ENCODE data around the gene CLN6.

The CLN6 gene

DNA sequence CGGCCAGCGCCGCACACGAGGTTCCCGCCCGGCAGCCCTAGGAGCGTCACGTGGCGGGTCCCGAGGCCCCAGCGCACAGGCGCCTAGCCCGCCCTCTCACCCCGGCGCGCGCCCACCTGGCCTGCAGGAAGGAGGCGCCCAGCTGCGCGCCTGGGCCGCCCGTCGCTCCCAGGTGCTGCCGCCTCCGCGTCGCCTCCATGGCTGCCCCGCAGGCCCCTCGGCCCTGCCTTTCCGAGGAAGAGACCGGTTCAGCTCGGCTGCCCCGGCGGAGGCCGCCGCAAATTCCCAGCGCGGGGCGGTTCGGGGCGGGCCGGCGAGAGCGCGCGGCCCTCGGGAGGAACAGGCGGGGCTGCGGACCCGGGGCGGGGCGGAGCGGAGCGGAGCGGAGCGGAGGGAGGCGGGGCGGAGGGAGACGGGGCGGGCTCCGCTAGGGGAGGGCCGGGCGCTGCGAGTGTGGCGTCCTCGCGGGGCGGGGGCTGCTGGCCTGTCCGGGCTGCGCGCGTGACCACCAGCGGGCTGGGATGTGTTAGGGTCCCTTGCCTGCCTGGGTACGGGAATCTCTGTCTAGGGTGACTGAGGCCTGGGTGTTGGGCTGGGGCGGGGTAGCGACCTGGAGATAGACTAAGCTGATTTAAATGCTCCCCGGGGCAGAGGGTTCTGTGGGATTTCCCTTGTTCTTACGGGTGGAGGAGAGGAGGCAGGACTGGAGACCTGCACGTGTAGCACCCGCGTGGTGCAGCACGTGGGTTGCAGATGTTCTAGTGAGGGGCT is at the start of gene CLN6:
Gene CLN6 (minus strand): TSS at position 343 of the 771 bp plus-strand sequence. CDS start 144 bp downstream, at position 199.
- Histone ChIP-seq H3K27ac (ENCODE audit: low read length) (peak within 1 kb of the TSS; percentile 39), H3K4me1 (ENCODE audit: insufficient read depth, low read length) (peaks cover 11% of the 10 kb centered on the region), H3K9ac (ENCODE audit: low read depth, low read length) (peak within 1 kb of the TSS; percentile 87), H3K36me3 (ENCODE audit: insufficient read depth, low read depth, low read length) (no peaks in the 10 kb centered on the region; the same call in 1 of the 2 replicates), H3K9me3 (ENCODE audit: insufficient read depth, low read depth, low read length) (no peaks in the 10 kb centered on the region), H3K4me3 (ENCODE audit: low read length) (peak within 1 kb of the TSS; percentile 88), H3K27me3 (ENCODE audit: insufficient read depth, low read length) (no peaks in the 10 kb centered on the region; the same call in 1 of the 2 replicates)

DNA sequence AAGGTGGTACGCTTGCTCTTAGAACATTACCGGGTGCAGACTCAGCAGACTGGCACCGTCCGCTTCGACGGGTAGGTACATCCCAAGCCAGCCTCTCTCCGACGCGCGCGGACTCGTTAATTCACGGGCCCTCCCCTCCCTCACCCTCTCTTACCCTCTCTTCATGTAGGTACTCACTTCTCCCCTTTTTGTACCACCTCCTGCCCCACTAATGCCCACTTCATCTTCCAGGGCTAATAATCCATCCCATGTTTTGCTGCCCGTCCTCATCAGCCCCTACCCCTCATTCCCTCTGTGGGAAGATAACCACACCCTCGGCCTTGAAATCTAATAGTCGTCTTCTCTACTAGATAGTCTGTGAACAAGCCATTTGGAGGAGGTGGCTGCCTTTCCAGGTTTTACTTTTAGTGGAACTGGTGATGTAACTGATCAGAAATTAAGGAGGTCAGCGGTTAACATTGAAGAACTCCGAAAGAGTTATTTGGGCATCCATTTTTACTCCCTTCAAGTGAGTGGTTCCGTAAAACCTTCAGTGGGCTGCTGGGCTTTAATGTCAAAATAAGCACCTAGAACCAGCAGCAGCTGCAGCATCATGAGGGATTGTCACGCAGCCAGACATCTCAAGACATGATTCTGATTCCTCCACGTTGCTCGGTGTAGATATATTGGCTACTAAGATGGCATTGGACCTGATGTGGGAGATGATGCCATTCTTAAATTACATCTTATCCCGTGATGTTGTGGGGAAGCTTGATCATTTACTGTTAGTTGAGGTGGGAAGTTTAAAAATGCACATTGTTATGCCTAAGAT is 49.3 kb upstream of the CLN6 start:
- Histone ChIP-seq H3K27me3 (ENCODE audit: insufficient read depth, low read length) (no peaks in the 10 kb centered on the region), H3K36me3 (ENCODE audit: insufficient read depth, low read depth, low read length) (peaks cover 2% of the 10 kb centered on the region; the same call in 1 of the 2 replicates), H3K27ac (ENCODE audit: low read length) (peak overlapping the region; percentile 97), H3K4me3 (ENCODE audit: low read length) (peak overlapping the region; percentile 98), H3K9ac (ENCODE audit: low read depth, low read length) (peak overlapping the region; percentile 97), H3K4me1 (ENCODE audit: insufficient read depth, low read length) (peaks cover 28% of the 10 kb centered on the region), H3K9me3 (ENCODE audit: insufficient read depth, low read depth, low read length) (no peaks in the 10 kb centered on the region)

DNA sequence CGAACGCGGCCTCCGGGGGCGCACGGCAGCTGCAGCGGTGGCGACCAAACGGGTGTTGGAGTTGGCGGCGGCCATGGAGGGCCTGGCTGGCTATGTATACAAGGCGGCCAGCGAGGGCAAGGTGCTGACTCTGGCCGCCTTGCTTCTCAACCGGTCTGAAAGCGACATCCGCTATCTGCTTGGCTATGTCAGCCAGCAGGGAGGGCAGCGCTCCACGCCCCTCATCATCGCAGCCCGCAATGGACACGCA is 48.7 kb upstream of the CLN6 start:
- no peaks in the 10 kb centered on the region for H3K9me3 ChIP-seq (ENCODE audit: insufficient read depth, low read depth, low read length)
- H3K4me3 ChIP-seq (ENCODE audit: low read length): peak overlapping the region; percentile 98
- peaks cover 28% of the 10 kb centered on the region for H3K4me1 ChIP-seq (ENCODE audit: insufficient read depth, low read length)
- H3K27ac ChIP-seq (ENCODE audit: low read length): peak overlapping the region; percentile 97
- no peaks in the 10 kb centered on the region for H3K27me3 ChIP-seq (ENCODE audit: insufficient read depth, low read length)
- peak overlapping the region; percentile 97 for H3K9ac ChIP-seq (ENCODE audit: low read depth, low read length)
- H3K36me3 ChIP-seq (ENCODE audit: insufficient read depth, low read depth, low read length): peaks cover 2% of the 10 kb centered on the region; the same call in 1 of the 2 replicates

DNA sequence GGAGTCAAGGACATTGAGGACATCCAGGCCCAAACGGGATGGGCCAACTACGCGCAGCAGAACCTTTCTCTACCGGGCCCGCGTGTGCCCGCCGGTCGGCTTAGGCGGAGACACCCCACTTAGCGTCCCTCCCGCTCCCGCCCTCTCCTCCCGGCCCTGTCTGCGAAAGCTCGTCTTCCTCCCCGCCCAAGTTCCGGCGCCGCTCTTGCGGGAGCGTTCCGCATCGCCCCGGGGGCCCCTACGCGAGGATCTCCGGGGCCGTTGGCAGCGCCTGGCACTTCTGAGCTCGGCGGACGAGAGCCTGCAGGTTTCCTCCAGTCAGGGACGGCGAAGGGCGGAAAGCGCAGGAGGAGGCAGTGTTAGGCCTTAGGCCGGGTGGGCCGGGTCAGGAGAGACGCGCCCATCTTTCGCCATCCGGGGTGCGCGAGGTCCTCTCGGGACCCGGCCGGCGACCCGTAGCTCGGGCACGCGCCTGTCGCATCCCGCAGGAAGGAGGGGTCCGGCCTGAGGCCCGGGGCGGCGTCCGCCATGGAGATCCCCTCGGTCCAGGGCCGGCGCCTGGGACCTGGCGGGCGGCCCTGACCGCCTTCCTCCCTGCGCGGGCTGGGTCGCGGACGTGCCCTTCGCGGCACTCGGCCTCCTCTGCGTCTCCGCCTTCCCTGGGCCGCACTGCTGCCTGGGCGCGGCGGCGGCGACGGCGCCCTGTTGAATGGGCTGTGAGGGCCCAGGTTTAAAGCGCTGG is 48.2 kb upstream of the CLN6 start, which contains the start of gene FEM1B:
Gene FEM1B (plus strand): TSS at position 143 of the 742 bp plus-strand sequence. CDS start 673 bp downstream, outside the sequence.
- Histone ChIP-seq H3K36me3 (ENCODE audit: insufficient read depth, low read depth, low read length) (peaks cover 2% of the 10 kb centered on the region; the same call in 1 of the 2 replicates), H3K27me3 (ENCODE audit: insufficient read depth, low read length) (no peaks in the 10 kb centered on the region), H3K4me3 (ENCODE audit: low read length) (peak within 1 kb of the TSS; percentile 98), H3K27ac (ENCODE audit: low read length) (peak within 1 kb of the TSS; percentile 97), H3K4me1 (ENCODE audit: insufficient read depth, low read length) (peaks cover 28% of the 10 kb centered on the region), H3K9ac (ENCODE audit: low read depth, low read length) (peak within 1 kb of the TSS; percentile 97), H3K9me3 (ENCODE audit: insufficient read depth, low read depth, low read length) (no peaks in the 10 kb centered on the region)

DNA sequence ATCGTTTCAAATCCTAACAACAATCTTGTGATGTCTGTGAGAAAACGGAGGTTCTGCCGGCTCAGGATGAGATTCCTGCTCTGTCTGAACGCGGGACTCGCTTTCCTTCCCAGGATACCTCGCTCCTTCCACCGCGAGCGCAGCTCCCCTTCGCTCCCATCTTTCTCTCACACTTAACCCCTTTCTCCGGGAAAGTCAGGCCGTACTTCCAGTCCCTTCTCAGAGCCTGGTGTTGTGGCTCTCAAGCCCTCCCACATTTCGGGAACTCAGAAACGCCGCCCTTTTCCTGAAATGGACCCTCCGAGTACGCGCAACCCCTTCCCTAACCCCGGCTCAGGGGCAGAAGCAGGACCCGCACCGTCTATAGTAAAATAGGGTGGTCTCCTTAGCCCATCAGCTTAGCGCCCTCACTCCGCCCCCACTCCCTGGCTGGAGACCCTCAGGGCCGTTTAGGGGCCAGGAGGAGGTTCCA is 47.6 kb upstream of the CLN6 start:
- H3K27me3 ChIP-seq (ENCODE audit: insufficient read depth, low read length): no peaks in the 10 kb centered on the region
- peak overlapping the region; percentile 98 for H3K4me3 ChIP-seq (ENCODE audit: low read length)
- H3K9ac ChIP-seq (ENCODE audit: low read depth, low read length): peak overlapping the region; percentile 97
- H3K4me1 ChIP-seq (ENCODE audit: insufficient read depth, low read length): peaks cover 30% of the 10 kb centered on the region
- no peaks in the 10 kb centered on the region for H3K9me3 ChIP-seq (ENCODE audit: insufficient read depth, low read depth, low read length)
- H3K27ac ChIP-seq (ENCODE audit: low read length): peak overlapping the region; percentile 97
- peaks cover 2% of the 10 kb centered on the region; the same call in 1 of the 2 replicates for H3K36me3 ChIP-seq (ENCODE audit: insufficient read depth, low read depth, low read length)

DNA sequence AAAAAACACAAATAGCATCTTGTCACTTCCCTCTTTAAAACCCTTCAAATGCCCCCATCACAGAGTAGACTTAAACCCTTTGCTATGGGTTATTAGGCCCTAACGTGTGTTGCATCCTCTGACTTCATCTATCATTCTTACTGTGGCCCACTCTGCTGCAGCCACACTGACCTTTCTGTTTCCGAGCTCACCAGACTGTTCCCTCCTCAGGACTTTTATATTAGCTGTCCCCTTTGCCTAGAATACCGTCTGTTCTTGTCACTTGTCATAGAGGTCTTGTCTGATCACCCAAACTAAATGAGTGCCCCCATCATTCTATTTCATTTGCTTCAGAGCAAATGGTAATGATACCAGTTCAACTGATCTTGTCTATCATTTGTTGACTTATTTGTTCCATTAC is 47.1 kb upstream of the CLN6 start:
- Histone ChIP-seq H3K4me3 (ENCODE audit: low read length) (peak overlapping the region; percentile 98), H3K9me3 (ENCODE audit: insufficient read depth, low read depth, low read length) (no peaks in the 10 kb centered on the region), H3K27me3 (ENCODE audit: insufficient read depth, low read length) (no peaks in the 10 kb centered on the region), H3K9ac (ENCODE audit: low read depth, low read length) (peak overlapping the region; percentile 97), H3K36me3 (ENCODE audit: insufficient read depth, low read depth, low read length) (peaks cover 2% of the 10 kb centered on the region; the same call in 1 of the 2 replicates), H3K27ac (ENCODE audit: low read length) (peak overlapping the region; percentile 97), H3K4me1 (ENCODE audit: insufficient read depth, low read length) (peaks cover 35% of the 10 kb centered on the region)

DNA sequence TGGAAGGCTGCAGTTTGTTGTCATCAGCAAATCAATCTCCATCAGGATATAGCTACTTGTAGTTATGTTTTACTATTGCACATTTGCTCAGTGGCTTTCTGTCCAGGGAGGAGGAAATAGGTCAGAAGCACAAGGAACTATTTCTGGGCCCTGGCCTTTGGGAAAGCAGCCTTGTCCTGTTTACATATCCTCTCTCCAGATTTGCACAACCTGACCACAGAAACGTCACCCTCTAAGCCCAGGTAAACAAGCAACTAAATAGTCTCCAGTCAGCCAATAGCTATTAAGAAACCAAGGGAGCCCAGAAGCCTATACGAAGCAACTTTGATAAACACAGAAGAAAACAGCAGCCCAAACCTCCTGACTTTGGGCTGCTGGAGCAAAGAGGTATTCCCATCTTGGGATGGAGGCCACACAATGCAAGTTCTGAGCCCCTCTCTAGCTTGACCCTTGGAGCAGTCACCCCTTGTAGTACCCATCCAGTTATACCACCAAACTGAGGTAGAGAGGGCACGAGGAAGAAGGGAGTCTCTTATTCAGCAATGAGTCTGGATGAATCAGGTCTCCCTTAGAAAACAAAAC is 45.7 kb upstream of the CLN6 start:
- Histone ChIP-seq H3K36me3 (ENCODE audit: insufficient read depth, low read depth, low read length) (peaks cover 2% of the 10 kb centered on the region; the same call in 1 of the 2 replicates), H3K27ac (ENCODE audit: low read length) (no peak overlapping the region), H3K4me3 (ENCODE audit: low read length) (no peak overlapping the region), H3K9ac (ENCODE audit: low read depth, low read length) (no peak overlapping the region), H3K4me1 (ENCODE audit: insufficient read depth, low read length) (peaks cover 33% of the 10 kb centered on the region), H3K9me3 (ENCODE audit: insufficient read depth, low read depth, low read length) (no peaks in the 10 kb centered on the region), H3K27me3 (ENCODE audit: insufficient read depth, low read length) (no peaks in the 10 kb centered on the region)

DNA sequence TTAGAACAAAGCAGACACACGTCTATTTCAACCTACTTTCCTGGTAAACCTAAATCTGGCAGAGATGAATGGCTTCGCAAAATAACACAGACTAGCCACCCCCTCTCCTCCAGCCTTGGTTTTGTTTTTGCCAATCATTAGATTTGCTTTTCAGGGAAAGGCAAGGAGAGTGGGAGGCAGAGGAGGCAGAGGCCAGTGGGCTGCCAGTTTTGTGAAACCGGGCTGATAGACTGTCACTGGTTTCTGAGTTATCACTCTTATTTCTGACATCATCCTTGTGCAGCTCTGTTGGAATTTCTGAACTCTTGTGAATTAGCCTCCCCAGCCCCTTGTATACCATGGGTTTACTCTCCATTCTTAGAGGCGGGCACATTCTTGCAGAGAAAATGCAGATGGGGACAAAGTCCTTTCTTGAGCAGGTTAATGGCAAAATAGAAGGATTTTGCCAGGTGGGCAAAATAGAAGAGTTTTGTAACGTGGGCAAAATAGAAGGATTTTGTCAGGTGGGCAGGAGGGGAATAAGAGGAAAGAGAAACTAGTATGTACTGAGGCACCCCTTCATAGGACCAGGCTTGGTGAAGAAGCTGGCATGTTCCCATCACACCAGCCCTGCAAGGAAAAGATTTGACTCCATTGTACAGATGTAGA is 44.8 kb upstream of the CLN6 start:
- H3K4me3 ChIP-seq (ENCODE audit: low read length): no peak overlapping the region
- no peaks in the 10 kb centered on the region for H3K36me3 ChIP-seq (ENCODE audit: insufficient read depth, low read depth, low read length)
- no peak overlapping the region for H3K9ac ChIP-seq (ENCODE audit: low read depth, low read length)
- no peaks in the 10 kb centered on the region for H3K27me3 ChIP-seq (ENCODE audit: insufficient read depth, low read length)
- peaks cover 24% of the 10 kb centered on the region for H3K4me1 ChIP-seq (ENCODE audit: insufficient read depth, low read length)
- H3K9me3 ChIP-seq (ENCODE audit: insufficient read depth, low read depth, low read length): no peaks in the 10 kb centered on the region
- no peak overlapping the region for H3K27ac ChIP-seq (ENCODE audit: low read length)

DNA sequence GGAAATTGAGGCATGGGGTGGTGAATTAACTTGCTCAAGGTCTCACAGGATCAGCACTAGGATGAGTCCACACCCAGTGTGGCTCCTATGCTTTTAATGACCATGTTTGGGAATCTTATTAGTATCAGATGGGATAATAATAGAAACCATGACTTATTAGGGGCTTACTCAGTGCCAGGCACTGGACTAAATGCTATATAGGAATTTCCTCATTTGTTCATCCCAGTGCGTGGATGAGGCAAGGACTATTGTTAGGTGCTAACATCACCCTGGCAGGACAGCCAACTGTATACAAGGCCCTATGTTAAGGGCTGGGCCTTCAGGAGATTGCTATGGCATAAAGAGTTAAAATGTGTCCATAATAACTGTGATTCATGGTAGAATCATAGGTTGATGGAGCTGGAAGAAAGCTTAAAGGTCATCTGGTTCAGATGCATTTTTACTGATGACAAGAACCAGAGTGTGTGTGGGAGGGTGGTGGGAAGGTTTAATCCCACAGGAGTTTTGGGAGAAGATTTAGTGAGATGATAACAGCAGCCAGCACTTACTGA is 43.3 kb upstream of the CLN6 start:
- Histone ChIP-seq H3K4me3 (ENCODE audit: low read length) (no peak overlapping the region), H3K27me3 (ENCODE audit: insufficient read depth, low read length) (no peaks in the 10 kb centered on the region), H3K27ac (ENCODE audit: low read length) (no peak overlapping the region), H3K9me3 (ENCODE audit: insufficient read depth, low read depth, low read length) (no peaks in the 10 kb centered on the region), H3K36me3 (ENCODE audit: insufficient read depth, low read depth, low read length) (no peaks in the 10 kb centered on the region), H3K9ac (ENCODE audit: low read depth, low read length) (no peak overlapping the region), H3K4me1 (ENCODE audit: insufficient read depth, low read length) (peaks cover 21% of the 10 kb centered on the region; the same call in 1 of the 2 replicates)

DNA sequence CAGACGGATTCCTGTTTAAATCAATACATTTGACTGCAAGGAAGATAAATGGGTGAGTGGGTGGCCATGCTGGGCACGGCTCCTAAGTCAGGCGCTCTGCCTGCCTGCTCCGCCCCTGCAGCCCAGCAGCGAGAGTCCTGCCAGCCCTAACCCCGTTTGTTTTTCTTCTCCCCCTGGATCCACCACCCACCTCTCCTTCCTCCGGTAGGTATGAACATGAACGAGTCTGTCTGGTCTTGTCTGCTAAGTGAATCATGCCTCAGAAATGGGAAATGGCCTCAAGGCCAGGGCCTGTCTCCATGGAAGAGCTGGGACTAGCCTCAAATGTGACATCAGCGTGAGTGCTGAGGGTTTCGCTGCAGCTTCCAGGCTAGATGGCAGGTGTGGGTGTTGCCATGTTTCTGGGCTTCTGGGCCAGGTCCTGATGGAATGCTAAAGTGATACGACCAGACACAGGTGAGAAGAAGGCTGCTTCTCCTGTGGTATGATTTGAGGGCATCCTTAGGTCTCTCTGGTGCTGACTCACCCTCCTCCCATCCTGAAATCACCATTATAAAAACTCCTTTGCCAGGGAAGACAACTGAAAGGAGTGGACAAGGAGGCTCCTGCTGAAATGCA is 42.4 kb upstream of the CLN6 start:
- H3K27me3 ChIP-seq (ENCODE audit: insufficient read depth, low read length): no peaks in the 10 kb centered on the region
- peaks cover 21% of the 10 kb centered on the region; the same call in 1 of the 2 replicates for H3K4me1 ChIP-seq (ENCODE audit: insufficient read depth, low read length)
- H3K9me3 ChIP-seq (ENCODE audit: insufficient read depth, low read depth, low read length): no peaks in the 10 kb centered on the region
- H3K27ac ChIP-seq (ENCODE audit: low read length): no peak overlapping the region
- peak overlapping the region; percentile 31; the same call in 1 of the 2 replicates for H3K4me3 ChIP-seq (ENCODE audit: low read length)
- H3K9ac ChIP-seq (ENCODE audit: low read depth, low read length): peak overlapping the region; percentile 57; the same call in 1 of the 2 replicates
- no peaks in the 10 kb centered on the region for H3K36me3 ChIP-seq (ENCODE audit: insufficient read depth, low read depth, low read length)

All from iPS-20b (cell line).